GM23338 (cell line): ENCODE data around the gene PEDS1. TPM values are rescaled to one million over a fixed set of nuclear protein-coding genes. Genes with fewer than 3 reads are reported as not detected.

Experiments used
- ATAC-seq: fragments of 200-7000 bp; cut with Tn5 transposase; 3 replicates; pipeline ENCODE4 v1.9.1; 2020
- DNase-seq: peaks from one replicate; pipeline ENCODE4 v3.0.0-alpha.2; 2015; ENCODE audit warnings: low spot score
- H2AFZ ChIP-seq: fragments of 200-600 bp; sonication (generic); 2 replicates; pipeline ENCODE4 v1.8.0; 2016; ENCODE audit warnings: antibody characterized with exemption, mild to moderate bottlenecking, moderate library complexity
- H3F3A ChIP-seq: fragments of 200-600 bp; sonication (generic); replicated peaks from 2 replicates; pipeline ENCODE4 v1.8.0; 2017; ENCODE audit warnings: antibody characterized with exemption, mixed run types, low read depth
- H3K27ac ChIP-seq: fragments of 200-600 bp; sonication (generic); 2 replicates; pipeline ENCODE4 v1.6.1; 2016; ENCODE audit warnings: low read depth
- H3K27me3 ChIP-seq: fragments of 200-600 bp; sonication (generic); 2 replicates; pipeline ENCODE4 v1.8.0; 2016; ENCODE audit warnings: mild to moderate bottlenecking, mixed run types, moderate library complexity; ENCODE audit not compliant: insufficient read depth
- H3K36me3 ChIP-seq: fragments of 200-600 bp; sonication (generic); 2 replicates; pipeline ENCODE4 v1.8.0; 2016; ENCODE audit warnings: mild to moderate bottlenecking; ENCODE audit not compliant: insufficient read depth
- H3K4me1 ChIP-seq: fragments of 200-600 bp; sonication (generic); 2 replicates; pipeline ENCODE4 v1.8.0; 2016; ENCODE audit warnings: mild to moderate bottlenecking, moderate library complexity; ENCODE audit not compliant: insufficient read depth
- H3K4me2 ChIP-seq: fragments of 200-600 bp; sonication (generic); 2 replicates; pipeline ENCODE4 v1.7.1; 2017; ENCODE audit warnings: mixed run types
- H3K4me3 ChIP-seq: fragments of 200-600 bp; sonication (generic); 2 replicates; pipeline ENCODE4 v1.6.1; 2016; ENCODE audit warnings: mixed run types
- H3K79me2 ChIP-seq: fragments of 200-600 bp; sonication (generic); replicated peaks from 2 replicates; pipeline ENCODE4 v1.8.0; 2017; ENCODE audit warnings: mild to moderate bottlenecking; ENCODE audit not compliant: insufficient read depth
- H3K9me2 ChIP-seq: fragments of 200-600 bp; sonication (generic); 2 replicates; pipeline ENCODE4 v1.8.0; 2017; ENCODE audit not compliant: insufficient read depth
- H4K20me1 ChIP-seq: fragments of 200-600 bp; sonication (generic); replicated peaks from 2 replicates; pipeline ENCODE4 v1.8.0; 2017; ENCODE audit warnings: mild to moderate bottlenecking; ENCODE audit not compliant: insufficient read depth
- H3K27ac Mint-ChIP-seq: 2 replicates; pipeline ENCODE4 v1.8.0; 2020; ENCODE audit warnings: inconsistent platforms, mild to moderate bottlenecking, moderate library complexity, mixed read lengths
- H3K27me3 Mint-ChIP-seq: 3 replicates; pipeline ENCODE4 v1.8.0; 2022; ENCODE audit warnings: low read depth, mild to moderate bottlenecking, moderate library complexity, mixed read lengths, inconsistent platforms; ENCODE audit not compliant: insufficient read depth, poor library complexity
- H3K36me3 Mint-ChIP-seq: 3 replicates; pipeline ENCODE4 v1.8.0; 2021; ENCODE audit warnings: low read depth, mild to moderate bottlenecking, inconsistent platforms, moderate library complexity, mixed read lengths
- H3K4me1 Mint-ChIP-seq: 3 replicates; pipeline ENCODE4 v1.8.0; 2020; ENCODE audit warnings: mild to moderate bottlenecking, inconsistent platforms, mixed read lengths
- H3K4me3 Mint-ChIP-seq: 3 replicates; pipeline ENCODE4 v1.8.0; 2021; ENCODE audit warnings: moderate library complexity, mild to moderate bottlenecking, inconsistent platforms, mixed read lengths
- H3K9me3 Mint-ChIP-seq: 3 replicates; pipeline ENCODE4 v1.8.0; 2020; ENCODE audit warnings: moderate library complexity, mild to moderate bottlenecking, inconsistent platforms, mixed read lengths
- CREB1 ChIP-seq: fragments of 250-450 bp; sonication (Bioruptor Pico); IDR thresholded peaks from 2 replicates; pipeline ENCODE4 v1.5.0; 2020; ENCODE audit warnings: low read depth, mild to moderate bottlenecking, moderate library complexity
- EZH2 ChIP-seq: fragments of 200-600 bp; sonication (generic); IDR thresholded peaks from one replicate; pipeline ENCODE4 v1.8.0; 2017; ENCODE audit warnings: antibody characterized with exemption, mild to moderate bottlenecking, low read depth; ENCODE audit not compliant: unreplicated experiment
- EZH2phosphoT487 ChIP-seq: fragments of 200-600 bp; sonication (generic); IDR thresholded peaks from one replicate; pipeline ENCODE4 v1.8.1; 2018; ENCODE audit warnings: antibody characterized with exemption; ENCODE audit not compliant: unreplicated experiment
- NANOG ChIP-seq: IDR thresholded peaks from 2 replicates; pipeline ENCODE4 v1.6.1; 2016; ENCODE audit warnings: antibody characterized with exemption, borderline replicate concordance
- POLR2AphosphoS5 ChIP-seq: IDR thresholded peaks from 2 replicates; pipeline ENCODE4 v1.6.1; 2016; ENCODE audit warnings: antibody characterized with exemption, low read depth
- REST ChIP-seq: IDR thresholded peaks from one replicate; pipeline ENCODE4 v1.6.1; 2018; ENCODE audit warnings: antibody characterized with exemption; ENCODE audit not compliant: unreplicated experiment
- ZNF331 ChIP-seq: fragments of 250-450 bp; sonication (Bioruptor Pico); IDR thresholded peaks from 2 replicates; pipeline ENCODE4 v1.5.0; 2020; ENCODE audit warnings: low read depth, mild to moderate bottlenecking, moderate library complexity
- polyA plus RNA-seq: library from polyadenylated mRNA; unstranded; fragments of >200 nt; fragmentation: Nextera tagmentation; extraction: Ambion mirVana; gene quantifications from 2 replicates; pipeline ENCODE4 v1.2.1, GENCODE V29; 2016
- total RNA-seq: library from RNA; depleted of rRNA; stranded (reverse); fragments of >200 nt; shearing (Covaris generic); gene quantifications from 2 replicates; pipeline ENCODE4 v1.2.3, GENCODE V29; 2014
- TF ChIP-seq, protein P1 (sequence below): IDR thresholded peaks from 2 replicates; pipeline ENCODE4 v1.6.1; 2016; ENCODE audit warnings: antibody characterized with exemption

Gene PEDS1
- total and polyA plus RNA-seq, 2 experiments from 2014 or later = 34.5 to 43.6 TPM

GRCh38 chr20:50174456-50174855, 20.9 kb upstream of the PEDS1 start:
- peaks cover 19% of the 10 kb centered on the region for H3F3A ChIP-seq
- H3K4me3 ChIP-seq = no peak overlapping the region
- H2AFZ ChIP-seq = no peak overlapping the region
- ATAC-seq (no peak), DNase-seq (no peak)
- H3K36me3 ChIP-seq = no peaks in the 10 kb centered on the region
- no peak overlapping the region for H3K27ac ChIP-seq
- H3K9me3 Mint-ChIP-seq = peaks cover 2% of the 10 kb centered on the region; the same call in 2 of the 3 replicates
- H3K4me1 ChIP-seq = peaks cover 13% of the 10 kb centered on the region
- H3K27me3 Mint-ChIP-seq = peaks cover 11% of the 10 kb centered on the region
- no peaks in the 10 kb centered on the region for H3K9me2 ChIP-seq
- H3K27me3 ChIP-seq = no peaks in the 10 kb centered on the region
- H3K27ac Mint-ChIP-seq = no peak overlapping the region
- no peaks in the 10 kb centered on the region for H3K79me2 ChIP-seq
- no peaks in the 10 kb centered on the region for H3K36me3 Mint-ChIP-seq
- TF ChIP-seq NANOG = no peak
- TF ChIP-seq REST = no peak
- no peak overlapping the region for H3K4me2 ChIP-seq
- H4K20me1 ChIP-seq = no peaks in the 10 kb centered on the region
- H3K4me3 Mint-ChIP-seq = no peak overlapping the region
- peaks cover 15% of the 10 kb centered on the region for H3K4me1 Mint-ChIP-seq

DNA sequence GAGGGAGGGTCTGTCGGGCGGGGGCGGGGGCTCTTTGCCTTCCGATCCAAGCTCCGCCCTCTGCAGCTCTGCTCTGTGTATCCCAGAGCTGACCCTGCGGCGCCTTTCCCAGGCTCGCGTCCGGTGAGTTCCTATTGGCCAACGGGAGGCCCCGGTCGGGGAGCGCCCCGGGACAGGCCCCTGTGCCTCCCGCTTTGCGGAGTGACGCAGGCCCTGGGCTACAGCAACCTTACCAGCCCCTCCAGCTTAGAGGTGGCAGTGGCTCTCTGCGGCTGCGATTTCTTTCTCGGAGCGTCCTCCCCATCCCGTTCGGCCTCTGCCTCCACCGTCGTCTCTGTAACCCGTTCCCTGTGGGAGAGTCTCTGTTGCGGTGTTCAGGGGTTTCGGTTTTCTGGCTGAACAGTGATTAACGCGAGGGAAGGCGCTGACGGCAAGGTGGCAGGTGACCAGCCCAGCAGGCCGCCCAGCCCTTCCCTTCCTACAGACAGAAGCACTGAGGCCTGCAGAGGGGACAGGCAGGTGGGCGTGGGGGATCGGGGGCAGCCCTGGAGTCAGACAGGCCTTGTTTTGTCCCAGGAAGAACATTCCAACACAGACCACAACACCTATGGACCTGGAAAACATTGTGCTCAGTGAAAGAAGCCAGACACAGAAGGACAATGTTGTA, 19.0 kb upstream of the PEDS1 start:
- TF ChIP-seq NANOG = no peak
- peak; percentile 59 for TF ChIP-seq CREB1 (CRISPR knock-in tag)
- no peak for TF ChIP-seq ZNF331 (CRISPR knock-in tag)
- TF ChIP-seq EZH2 = no peak
- TF ChIP-seq REST = no peak
- TF ChIP-seq, protein P1, sequence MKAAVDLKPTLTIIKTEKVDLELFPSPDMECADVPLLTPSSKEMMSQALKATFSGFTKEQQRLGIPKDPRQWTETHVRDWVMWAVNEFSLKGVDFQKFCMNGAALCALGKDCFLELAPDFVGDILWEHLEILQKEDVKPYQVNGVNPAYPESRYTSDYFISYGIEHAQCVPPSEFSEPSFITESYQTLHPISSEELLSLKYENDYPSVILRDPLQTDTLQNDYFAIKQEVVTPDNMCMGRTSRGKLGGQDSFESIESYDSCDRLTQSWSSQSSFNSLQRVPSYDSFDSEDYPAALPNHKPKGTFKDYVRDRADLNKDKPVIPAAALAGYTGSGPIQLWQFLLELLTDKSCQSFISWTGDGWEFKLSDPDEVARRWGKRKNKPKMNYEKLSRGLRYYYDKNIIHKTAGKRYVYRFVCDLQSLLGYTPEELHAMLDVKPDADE = no peak
- peak; percentile 82 for TF ChIP-seq POLR2AphosphoS5
- TF ChIP-seq EZH2phosphoT487 = no peak
- peak overlapping the region; percentile 73 for H3K4me3 Mint-ChIP-seq
- H3K27ac Mint-ChIP-seq = peak overlapping the region; percentile 58
- H3K4me2 ChIP-seq = peak overlapping the region; percentile 85
- no peaks in the 10 kb centered on the region for H3K27me3 ChIP-seq
- peak overlapping the region; percentile 94 for H3K27ac ChIP-seq
- H3K36me3 Mint-ChIP-seq = no peaks in the 10 kb centered on the region
- no peaks in the 10 kb centered on the region for H4K20me1 ChIP-seq
- peaks cover 4% of the 10 kb centered on the region; the same call in 2 of the 3 replicates for H3K9me3 Mint-ChIP-seq
- ATAC-seq (peak; percentile 96), DNase-seq (peak; percentile 97)
- H3K4me3 ChIP-seq = peak overlapping the region; percentile 66
- H3K79me2 ChIP-seq = no peaks in the 10 kb centered on the region
- H3K9me2 ChIP-seq = no peaks in the 10 kb centered on the region
- H3K4me1 ChIP-seq = peaks cover 13% of the 10 kb centered on the region
- peak overlapping the region; percentile 99 for H2AFZ ChIP-seq
- peaks cover 19% of the 10 kb centered on the region for H3F3A ChIP-seq
- H3K36me3 ChIP-seq = no peaks in the 10 kb centered on the region
- peaks cover 14% of the 10 kb centered on the region for H3K27me3 Mint-ChIP-seq
- peaks cover 17% of the 10 kb centered on the region for H3K4me1 Mint-ChIP-seq
